ENCODE measurements around the gene NFIB.

NFIB gene

DNA sequence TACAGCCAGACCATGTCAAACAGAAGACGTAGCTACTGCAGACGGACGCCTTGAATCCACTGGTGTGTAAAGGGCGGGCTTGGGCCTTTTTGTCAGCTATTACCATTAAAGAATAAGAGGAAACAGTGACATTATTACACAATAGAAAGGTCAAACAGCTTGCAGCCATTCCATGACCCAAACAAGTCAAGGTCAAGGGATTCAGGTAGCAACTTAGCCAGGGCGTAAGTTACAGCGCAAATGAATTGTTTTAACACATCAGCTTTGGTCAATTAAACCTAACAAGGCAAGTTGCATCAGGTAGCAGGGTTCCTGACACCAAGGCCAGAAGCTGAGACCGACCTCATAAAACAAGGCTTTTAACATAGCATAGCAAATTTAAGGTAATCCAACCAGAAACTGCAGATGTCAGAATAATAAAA, 15.3 kb downstream of the NFIB start:
- Histone ChIP-seq H3K9me3 (replicated peaks in 1 of 11) (no peaks in the 10 kb centered on the region), H3K36me3 (no peaks in the 10 kb centered on the region), H3K9ac (no peak overlapping the region), H3K27ac (no peak overlapping the region), H4K20me1 (no peaks in the 10 kb centered on the region), H3K4me1 (no peaks in the 10 kb centered on the region), H3K27me3 (no peaks in the 10 kb centered on the region), H3K4me3 (no peak overlapping the region), H3K4me2 (no peak overlapping the region)
- peak in 1 of 11 experiments; percentile 39; a peak in 1 of 22 replicates for TF ChIP-seq Cebpa-rat (IDR thresholded peaks at IDR 0.05)

DNA sequence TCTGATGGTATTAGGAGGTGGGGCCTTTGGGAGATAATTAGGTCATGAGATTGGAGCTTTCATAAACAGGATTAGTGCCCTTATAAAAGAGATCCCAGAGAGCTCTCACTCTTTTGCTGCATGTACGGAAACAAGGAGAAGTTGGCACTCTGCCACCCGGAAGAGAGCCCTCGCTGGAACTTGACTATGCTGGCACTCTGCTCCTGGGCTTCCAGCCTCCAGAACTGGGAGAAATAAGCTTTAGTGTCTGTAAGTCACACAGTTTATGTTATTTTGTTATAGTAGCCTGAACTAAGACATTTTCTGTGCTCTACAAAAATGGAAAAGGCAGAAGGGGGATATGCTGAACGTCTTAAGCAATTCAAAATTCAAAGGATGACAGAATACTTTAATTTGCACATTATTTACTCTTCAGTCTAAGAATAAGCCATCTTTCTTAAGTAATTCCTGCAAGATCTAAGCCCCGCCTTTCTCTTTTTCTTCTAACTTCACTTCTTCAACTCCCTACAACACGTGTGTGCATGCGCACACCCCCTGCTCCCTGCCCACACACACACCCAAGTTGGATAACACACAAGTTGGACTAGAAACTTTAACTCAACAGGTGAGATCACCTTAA, 17.3 kb downstream of the NFIB start:
- no peak overlapping the region for H3K4me3 ChIP-seq
- no peak overlapping the region for H3K4me2 ChIP-seq
- no peak overlapping the region for H3K27ac ChIP-seq
- no peaks in the 10 kb centered on the region for H4K20me1 ChIP-seq
- no peaks in the 10 kb centered on the region for H3K9me3 ChIP-seq (replicated peaks in 1 of 11)
- H3K4me1 ChIP-seq, result no peaks in the 10 kb centered on the region
- no peak overlapping the region for H3K9ac ChIP-seq
- no peaks in the 10 kb centered on the region for H3K27me3 ChIP-seq
- no peaks in the 10 kb centered on the region for H3K36me3 ChIP-seq
- TF ChIP-seq Cebpa-rat (IDR thresholded peaks at IDR 0.05), result no peak

DNA sequence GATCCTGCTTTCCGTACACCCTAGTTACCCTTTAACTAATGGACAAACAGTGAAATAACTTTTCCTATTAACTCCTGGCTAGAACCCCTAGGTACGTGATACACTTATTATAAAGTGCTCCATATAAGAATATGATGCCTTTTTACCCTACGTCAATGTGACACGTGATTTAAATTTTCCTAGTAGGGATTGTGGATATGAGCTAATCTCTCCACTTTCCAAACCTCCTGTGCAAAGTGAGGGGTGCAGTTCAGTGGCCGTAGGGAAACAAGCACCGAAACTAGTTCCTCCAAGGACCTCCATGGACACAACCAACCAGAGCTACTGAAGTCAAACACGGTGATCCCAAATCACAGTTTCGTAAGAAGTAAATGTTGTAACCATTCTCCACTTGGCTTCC, 19.3 kb downstream of the NFIB start:
- no peak for TF ChIP-seq Cebpa-rat (IDR thresholded peaks at IDR 0.05)
- H3K27me3 ChIP-seq, result no peaks in the 10 kb centered on the region
- no peak overlapping the region for H3K27ac ChIP-seq
- no peaks in the 10 kb centered on the region for H3K9me3 ChIP-seq (replicated peaks in 1 of 11)
- H3K4me2 ChIP-seq, result no peak overlapping the region
- H3K9ac ChIP-seq, result no peak overlapping the region
- no peaks in the 10 kb centered on the region for H4K20me1 ChIP-seq
- no peaks in the 10 kb centered on the region for H3K4me1 ChIP-seq
- no peaks in the 10 kb centered on the region for H3K36me3 ChIP-seq
- no peak overlapping the region for H3K4me3 ChIP-seq

DNA sequence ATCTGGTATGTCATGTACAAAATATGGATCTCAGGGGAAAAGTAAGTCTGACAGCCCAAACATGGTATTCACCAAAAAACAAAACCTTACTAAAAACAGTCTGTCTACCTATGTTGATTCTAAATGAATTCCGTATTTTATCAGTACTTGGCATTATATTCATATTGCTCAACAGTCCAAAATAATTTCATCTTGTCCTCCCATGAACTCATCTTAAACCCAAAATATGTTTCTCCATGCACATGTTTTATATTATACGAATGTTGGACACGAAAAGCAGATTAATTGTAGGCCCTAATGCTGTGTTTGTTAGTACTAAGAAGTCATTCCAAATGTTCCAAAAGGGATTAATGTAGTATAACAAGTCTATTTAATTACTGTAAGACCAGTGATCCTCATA, 20.1 kb downstream of the NFIB start:
- Histone ChIP-seq H3K4me3 (no peak overlapping the region), H3K9me3 (replicated peaks in 1 of 11) (no peaks in the 10 kb centered on the region), H3K27ac (no peak overlapping the region), H3K27me3 (no peaks in the 10 kb centered on the region), H3K4me2 (no peak overlapping the region), H3K9ac (no peak overlapping the region), H4K20me1 (no peaks in the 10 kb centered on the region), H3K36me3 (no peaks in the 10 kb centered on the region), H3K4me1 (no peaks in the 10 kb centered on the region)
- TF ChIP-seq Cebpa-rat (IDR thresholded peaks at IDR 0.05), result no peak

DNA sequence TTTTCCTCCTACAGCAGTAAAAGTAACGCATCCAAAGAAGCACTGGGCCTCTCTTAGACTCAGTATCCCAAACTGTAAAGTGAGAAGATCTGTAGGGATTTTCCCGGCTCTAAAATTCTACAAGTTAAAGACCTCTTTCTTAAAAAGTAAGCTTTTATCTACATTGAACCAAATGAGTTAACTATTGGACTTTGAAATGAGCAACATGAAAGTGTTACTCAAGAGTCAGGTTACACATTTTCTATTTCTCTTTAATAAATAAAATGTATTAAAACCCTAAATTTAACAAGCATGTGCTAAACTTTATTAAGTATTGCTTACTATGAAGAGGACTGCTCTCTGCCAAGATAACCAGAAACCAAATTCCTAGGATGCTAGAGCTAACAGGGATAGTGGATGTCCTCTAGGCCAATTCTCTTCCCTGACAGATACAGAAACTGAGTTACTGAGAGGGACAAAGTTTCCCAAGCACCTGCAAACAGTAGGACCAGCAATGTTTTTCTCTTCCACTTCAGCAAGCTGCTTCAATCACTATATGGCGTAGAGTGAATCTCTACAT, 21.7 kb downstream of the NFIB start:
- Histone ChIP-seq H4K20me1 (no peaks in the 10 kb centered on the region), H3K4me2 (no peak overlapping the region), H3K9ac (no peak overlapping the region), H3K27me3 (no peaks in the 10 kb centered on the region), H3K9me3 (replicated peaks in 1 of 11) (no peaks in the 10 kb centered on the region), H3K27ac (no peak overlapping the region), H3K36me3 (no peaks in the 10 kb centered on the region), H3K4me1 (no peaks in the 10 kb centered on the region), H3K4me3 (no peak overlapping the region)
- TF ChIP-seq Cebpa-rat (IDR thresholded peaks at IDR 0.05), result no peak

DNA sequence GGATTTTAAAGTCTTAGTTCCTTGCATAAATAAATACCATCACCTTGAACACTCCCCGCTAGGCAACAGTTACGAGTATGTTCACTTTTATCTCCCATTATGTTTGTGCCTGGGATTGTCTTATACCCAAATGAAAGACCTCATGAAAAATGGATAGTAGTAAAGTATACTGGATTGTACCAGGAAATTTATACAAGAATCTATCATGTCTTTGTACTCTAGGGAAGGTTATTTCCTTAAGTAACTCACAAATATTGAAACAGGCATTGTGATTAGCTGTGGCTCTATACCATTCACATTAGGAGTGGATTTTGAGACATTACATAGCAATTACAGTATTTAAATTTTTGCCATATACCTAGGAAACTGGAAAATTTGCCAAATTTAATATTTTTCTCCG, 24.0 kb downstream of the NFIB start:
- H3K27ac ChIP-seq, result no peak overlapping the region
- H3K9me3 ChIP-seq (replicated peaks in 1 of 11), result no peaks in the 10 kb centered on the region
- TF ChIP-seq Cebpa-rat (IDR thresholded peaks at IDR 0.05), result no peak
- no peak overlapping the region for H3K9ac ChIP-seq
- H3K4me2 ChIP-seq, result no peak overlapping the region
- H4K20me1 ChIP-seq, result no peaks in the 10 kb centered on the region
- H3K36me3 ChIP-seq, result no peaks in the 10 kb centered on the region
- no peak overlapping the region for H3K4me3 ChIP-seq
- H3K4me1 ChIP-seq, result no peaks in the 10 kb centered on the region
- H3K27me3 ChIP-seq, result no peaks in the 10 kb centered on the region

DNA sequence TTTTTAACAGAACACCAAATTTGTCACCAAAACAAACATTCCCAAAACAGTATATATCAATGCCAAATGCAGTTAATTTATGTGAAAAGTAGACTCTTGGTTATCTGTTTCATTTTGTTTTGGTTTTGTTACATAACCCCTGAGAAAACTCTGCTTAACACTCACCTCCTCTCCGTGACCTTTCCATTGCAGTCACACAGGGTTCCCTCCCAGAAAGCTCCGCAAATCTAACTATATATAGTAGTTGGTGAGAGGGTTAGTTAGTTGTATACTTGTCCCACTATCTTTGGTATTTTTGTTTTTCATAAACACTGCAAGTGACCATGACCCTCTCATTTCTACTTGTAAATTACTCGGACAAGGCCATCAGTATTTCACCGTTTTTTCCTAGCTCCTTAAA, 25.5 kb downstream of the NFIB start:
- H4K20me1 ChIP-seq, result no peaks in the 10 kb centered on the region
- TF ChIP-seq Cebpa-rat (IDR thresholded peaks at IDR 0.05), result no peak
- no peaks in the 10 kb centered on the region for H3K27me3 ChIP-seq
- H3K4me3 ChIP-seq, result no peak overlapping the region
- H3K4me2 ChIP-seq, result no peak overlapping the region
- H3K27ac ChIP-seq, result no peak overlapping the region
- no peaks in the 10 kb centered on the region for H3K4me1 ChIP-seq
- no peaks in the 10 kb centered on the region for H3K36me3 ChIP-seq
- H3K9ac ChIP-seq, result no peak overlapping the region
- no peaks in the 10 kb centered on the region for H3K9me3 ChIP-seq (replicated peaks in 1 of 11)

DNA sequence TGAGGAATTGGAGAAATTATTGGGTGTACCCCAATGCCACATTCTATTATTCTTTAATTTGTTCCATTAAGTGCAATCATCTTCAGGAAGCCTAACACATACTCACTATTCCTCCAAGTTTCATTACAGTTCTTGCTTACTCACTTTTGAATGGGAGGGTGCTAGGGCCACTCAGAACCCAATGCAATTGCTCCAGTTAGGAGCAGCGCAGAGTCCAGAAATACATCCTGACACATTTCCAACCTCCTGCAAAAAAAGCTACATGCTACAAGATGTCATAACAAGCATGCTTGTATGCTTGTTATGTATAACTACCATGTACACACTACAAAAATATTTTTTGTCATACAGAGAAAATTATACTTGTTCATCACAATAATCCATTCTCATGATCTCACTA, 27.8 kb downstream of the NFIB start:
- TF ChIP-seq Cebpa-rat (IDR thresholded peaks at IDR 0.05), result no peak
- H3K4me2 ChIP-seq, result no peak overlapping the region

DNA sequence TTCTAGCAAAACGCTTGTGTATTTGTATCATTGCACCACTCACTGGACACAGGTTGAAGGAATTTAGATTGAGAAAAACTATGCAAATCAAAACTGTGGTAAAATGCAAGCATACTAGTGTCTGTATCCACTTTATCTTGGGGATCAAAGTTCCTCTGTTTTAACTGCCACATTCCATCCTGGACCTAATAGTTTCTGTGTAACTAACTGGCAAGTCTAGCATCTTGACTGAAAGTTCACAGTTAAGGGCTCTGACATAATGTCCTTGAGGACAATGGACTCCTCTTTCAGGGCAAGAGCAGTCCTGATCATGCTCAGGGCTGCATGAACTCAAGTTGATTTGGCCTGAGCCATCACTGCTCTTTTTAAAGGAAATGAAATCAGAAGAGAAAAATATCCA, 30.7 kb downstream of the NFIB start:
- H3K9me3 ChIP-seq (replicated peaks in 1 of 11), result no peaks in the 10 kb centered on the region
- H3K27me3 ChIP-seq, result no peaks in the 10 kb centered on the region
- H3K4me1 ChIP-seq, result no peaks in the 10 kb centered on the region
- H3K4me2 ChIP-seq, result no peak overlapping the region
- TF ChIP-seq Cebpa-rat (IDR thresholded peaks at IDR 0.05), result no peak
- H4K20me1 ChIP-seq, result no peaks in the 10 kb centered on the region
- H3K27ac ChIP-seq, result no peak overlapping the region
- no peak overlapping the region for H3K4me3 ChIP-seq
- no peak overlapping the region for H3K9ac ChIP-seq
- no peaks in the 10 kb centered on the region for H3K36me3 ChIP-seq

More for the DNA sequence above, 27.8 kb downstream of the NFIB start:
- H3K36me3 ChIP-seq, result no peaks in the 10 kb centered on the region
- no peaks in the 10 kb centered on the region for H3K4me1 ChIP-seq
- H3K9ac ChIP-seq, result no peak overlapping the region
- no peaks in the 10 kb centered on the region for H4K20me1 ChIP-seq
- H3K4me3 ChIP-seq, result no peak overlapping the region
- H3K27ac ChIP-seq, result no peak overlapping the region
- no peaks in the 10 kb centered on the region for H3K9me3 ChIP-seq (replicated peaks in 1 of 11)
- H3K27me3 ChIP-seq, result no peaks in the 10 kb centered on the region

DNA sequence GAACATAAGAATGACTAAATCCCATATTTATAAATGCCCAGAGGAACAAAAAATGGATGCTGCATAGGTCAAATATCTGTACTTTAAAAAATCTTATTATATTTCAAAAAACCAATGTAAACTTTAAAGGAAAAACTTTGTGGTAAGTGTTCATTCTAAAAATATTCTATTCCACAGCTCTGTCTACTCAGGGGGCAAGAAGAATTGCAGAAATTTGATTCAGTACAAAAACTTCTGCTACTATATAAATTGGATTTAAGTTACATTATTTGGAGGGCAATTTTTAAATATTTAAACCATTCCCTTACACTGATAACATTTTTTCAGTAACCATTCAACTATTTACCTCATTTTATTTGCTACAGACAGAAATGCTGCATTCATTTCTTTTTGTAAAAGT, 32.1 kb downstream of the NFIB start:
- Histone ChIP-seq H3K4me2 (no peak overlapping the region), H3K27ac (no peak overlapping the region), H3K27me3 (no peaks in the 10 kb centered on the region), H3K36me3 (no peaks in the 10 kb centered on the region), H3K4me1 (no peaks in the 10 kb centered on the region), H3K4me3 (no peak overlapping the region), H4K20me1 (no peaks in the 10 kb centered on the region), H3K9ac (no peak overlapping the region), H3K9me3 (replicated peaks in 1 of 11) (no peaks in the 10 kb centered on the region)
- TF ChIP-seq Cebpa-rat (IDR thresholded peaks at IDR 0.05), result no peak

Data from BLaER1 treated with 17β-estradiol and CSF1 and Interleukin-3, amounts not matched to agents 10 nM and 100 nM (cell line).